HCT116 (cell line): ENCODE measurements around the gene TEAD2. TPM values are rescaled to one million over a fixed set of nuclear protein-coding genes. Genes with fewer than 3 reads are reported as not detected.

ENCODE experiments used
- ATAC-seq: fragments of 200-7000 bp; cut with Tn5 transposase; 2 replicates; pipeline ENCODE4 v1.9.1; 2020; ENCODE audit warnings: mild to moderate bottlenecking, moderate library complexity
- BruUV-seq: library from RNA; stranded (reverse); fragments of 400-500 nt; replicated peaks from 2 replicates; lab custom pipeline; 2021; lab: Mats Ljungman, UMichigan
- CTCF ChIA-PET: fragments of 300-600 bp; sonication (Branson Sonifier 250); formaldehyde crosslinking; loops from one replicate; lab custom pipeline; 2021; ENCODE audit warnings: antibody characterized with exemption; lab: Charles Lee
- POLR2A ChIA-PET: fragments of 300-600, 350-600 bp; sonication (Branson Sonifier 250); formaldehyde crosslinking; loops from one replicate; lab custom pipeline; 2021; ENCODE audit warnings: antibody characterized with exemption; lab: Charles Lee
- RAD21 ChIA-PET, 2 experiments: fragments of 300-600 bp; sonication (Branson Sonifier 250); formaldehyde crosslinking; loops; one replicate each; lab custom pipeline; 2023; ENCODE audit warnings: low total read pairs in 2 of 2; ENCODE audit not compliant: uncharacterized antibody in 2 of 2, unreplicated experiment in 2 of 2, low non-redundant PET in 1 of 2; lab: Charles Lee
- DNase-seq: peaks from one replicate; pipeline ENCODE4 v3.0.0-alpha.2; 2010; ENCODE audit warnings: low read depth, low spot score
- H2AFZ ChIP-seq: fragments of 200-600 bp; shearing (Covaris generic), sonication (generic); 2 replicates; pipeline ENCODE4 v1.6.1; 2017; ENCODE audit warnings: low read depth, mixed run types, mixed read lengths, antibody characterized with exemption, low read length; ENCODE audit not compliant: poor library complexity, severe bottlenecking
- H3K27ac ChIP-seq: 2 replicates; pipeline ENCODE4 v1.5.1; 2012; ENCODE audit warnings: low read depth, low read length
- H3K27me3 ChIP-seq: fragments of 200-600 bp; sonication (generic); 2 replicates; pipeline ENCODE4 v1.6.1; 2016; ENCODE audit warnings: mixed run types, low read length, mixed read lengths; ENCODE audit not compliant: insufficient read depth
- H3K36me3 ChIP-seq, 2 experiments: fragments of 200-500 bp in 1 of 2; fragments of 200-600 bp in 1 of 2; sonication (Bioruptor generic) in 1 of 2; sonication (generic) in 1 of 2; 2 replicates each; pipeline versions ENCODE4 v1.5.1 to v1.6.1; 2014 to 2016; ENCODE audit warnings: low read length in 2 of 2, inconsistent platforms in 1 of 2, mixed read lengths in 1 of 2, mixed run types in 1 of 2; ENCODE audit not compliant: insufficient read depth in 2 of 2, control insufficient read depth in 1 of 2
- H3K4me1 ChIP-seq, 2 experiments: fragments of 200-600 bp in 1 of 2; sonication (generic) in 1 of 2; 2 replicates each; pipeline versions ENCODE4 v1.5.1 to v1.6.1; 2012 to 2017; ENCODE audit warnings: low read length in 2 of 2, inconsistent platforms in 1 of 2, mild to moderate bottlenecking in 1 of 2, mixed read lengths in 1 of 2, mixed run types in 1 of 2, moderate library complexity in 1 of 2; ENCODE audit not compliant: insufficient read depth in 2 of 2, control insufficient read depth in 1 of 2
- H3K4me2 ChIP-seq: fragments of 200-600 bp; sonication (generic); 2 replicates; pipeline ENCODE4 v1.6.1; 2017; ENCODE audit warnings: mixed run types, low read length, mixed read lengths
- H3K4me3 ChIP-seq, 2 experiments: fragments of 200-600 bp in 1 of 2; sonication (generic) in 1 of 2; replicated peaks in 1 of 2; 2 replicates each; pipeline ENCODE4 v1.5.1; 2011 to 2016; ENCODE audit warnings: low read length in 2 of 2, control low read depth in 1 of 2, low read depth in 1 of 2, mild to moderate bottlenecking in 1 of 2, mixed read lengths in 1 of 2, mixed run types in 1 of 2
- H3K79me2 ChIP-seq: fragments of 200-600 bp; sonication (generic); 2 replicates; pipeline ENCODE4 v1.6.1; 2017; ENCODE audit warnings: mild to moderate bottlenecking, mixed run types, low read length, moderate library complexity, mixed read lengths; ENCODE audit not compliant: insufficient read depth
- H3K9ac ChIP-seq: fragments of 200-600 bp; sonication (generic); 2 replicates; pipeline ENCODE4 v1.6.1; 2016; ENCODE audit warnings: low read length, mixed read lengths
- H3K9me2 ChIP-seq: fragments of 200-600 bp; sonication (generic), shearing (Covaris generic); 2 replicates; pipeline ENCODE4 v1.6.1; 2017; ENCODE audit warnings: mixed run types, mild to moderate bottlenecking, moderate library complexity; ENCODE audit not compliant: insufficient read depth
- H3K9me3 ChIP-seq, 2 experiments: fragments of 200-500 bp in 1 of 2; fragments of 200-600 bp in 1 of 2; sonication (Bioruptor generic) in 1 of 2; sonication (generic) in 1 of 2; 2 replicates each; pipeline ENCODE4 v1.6.1; 2014 to 2017; ENCODE audit warnings: low read length in 2 of 2, mixed read lengths in 2 of 2, inconsistent platforms in 1 of 2, low read depth in 1 of 2, mild to moderate bottlenecking in 1 of 2, mixed run types in 1 of 2, moderate library complexity in 1 of 2; ENCODE audit not compliant: control insufficient read depth in 1 of 2, insufficient read depth in 1 of 2
- H4K20me1 ChIP-seq: fragments of 200-600 bp; sonication (generic), shearing (Covaris generic); 2 replicates; pipeline ENCODE4 v1.6.1; 2017; ENCODE audit warnings: mixed run types, mild to moderate bottlenecking, moderate library complexity; ENCODE audit not compliant: insufficient read depth
- ELF1 ChIP-seq: IDR thresholded peaks from 2 replicates; pipeline ENCODE4 v1.6.1; 2012; ENCODE audit warnings: low read depth, borderline replicate concordance
- EZH2 ChIP-seq: fragments of 200-600 bp; sonication (generic); IDR thresholded peaks from 2 replicates; pipeline ENCODE4 v1.6.1; 2017; ENCODE audit warnings: antibody characterized with exemption, mixed run types
- SIN3A ChIP-seq: IDR thresholded peaks from 2 replicates; pipeline ENCODE4 v1.6.1; 2012; ENCODE audit warnings: low read depth
- SP1 ChIP-seq: IDR thresholded peaks from 2 replicates; pipeline ENCODE4 v1.6.1; 2012; ENCODE audit warnings: low read depth
- intact Hi-C: fragments of 100-400 bp; cut with micrococcal nuclease; formaldehyde crosslinking; loops from 2 replicates; pipeline ENCODE4 v1.10.0; 2022
- total RNA-seq: library from RNA; stranded (reverse); gene quantifications from one replicate; pipeline ENCODE4 v1.2.1, GENCODE V29; 2021; ENCODE audit not compliant: unreplicated experiment
- TF ChIP-seq, protein P1 (sequence below): IDR thresholded peaks from 2 replicates; pipeline ENCODE4 v1.6.1; 2012; ENCODE audit warnings: low read depth

Gene TEAD2
- total RNA-seq, 1 experiment from 2014 or later: 31.9 TPM

DNA sequence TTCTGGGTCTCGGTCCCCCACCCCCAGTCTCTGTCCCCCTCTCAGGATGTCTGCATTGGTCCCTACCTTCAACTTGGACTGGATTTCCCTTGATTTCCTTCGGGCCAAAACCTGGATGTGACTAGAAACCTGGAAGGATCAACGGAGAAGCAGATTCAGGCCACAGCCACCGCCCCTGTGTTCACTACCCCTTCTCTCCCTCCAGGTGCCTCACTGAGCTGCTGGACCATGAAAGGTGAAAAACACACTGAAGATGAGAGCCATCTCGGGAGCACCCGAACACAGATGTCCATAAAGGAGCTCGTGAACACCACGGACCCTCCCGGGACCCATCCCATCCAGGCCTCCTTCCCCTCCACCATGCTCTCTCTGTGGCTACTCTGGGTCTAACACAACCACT, 5.0 kb downstream of the TEAD2 start:
- ChIA-PET RAD21 (no interaction called here), POLR2A (no interaction called here), CTCF (no interaction called here)
- no peaks in the 10 kb centered on the region for H3K9me2 ChIP-seq
- BruUV-seq: no TSS peak
- no peaks in the 10 kb centered on the region for H4K20me1 ChIP-seq
- no peaks in the 10 kb centered on the region for H3K27me3 ChIP-seq
- H3K27ac ChIP-seq: no peak overlapping the region; the same call in 1 of the 2 replicates
- no peak overlapping the region for H2AFZ ChIP-seq
- H3K4me1 ChIP-seq: peaks cover 0 to 15% of the 10 kb centered on the region in 2 experiments; a peak in 2 of 4 replicates
- DNase-seq: no peak
- no peak overlapping the region for H3K9ac ChIP-seq
- peaks cover 9 to 20% of the 10 kb centered on the region in 2 experiments for H3K36me3 ChIP-seq
- intact Hi-C loops: no loop called here
- H3K79me2 ChIP-seq: peaks cover 4% of the 10 kb centered on the region; the same call in 1 of the 2 replicates
- H3K4me3 ChIP-seq: no peak overlapping the region
- TF ChIP-seq EZH2 (no peak), SP1 (no peak)
- no peaks in the 10 kb centered on the region for H3K9me3 ChIP-seq
- no peak for ATAC-seq
- no peak overlapping the region for H3K4me2 ChIP-seq

DNA sequence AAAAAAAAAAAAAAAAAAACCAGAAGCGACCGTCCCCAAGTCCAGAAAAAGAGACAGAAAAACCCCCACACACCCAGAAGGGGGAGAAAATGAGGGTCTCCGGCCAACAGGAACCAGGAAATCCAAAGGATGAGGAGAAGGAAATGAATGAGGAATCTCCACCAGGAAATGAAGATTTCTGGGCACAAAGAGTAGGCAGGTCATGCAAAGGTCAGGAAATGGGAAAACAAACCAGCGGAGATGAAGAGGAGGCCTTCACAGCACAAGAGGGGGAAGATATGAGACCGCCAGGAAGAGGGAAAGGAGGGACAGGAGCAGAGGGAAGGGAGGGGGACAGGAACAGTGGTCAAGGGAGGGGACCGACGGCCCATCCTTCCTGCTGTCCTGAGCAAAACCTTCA, 5.8 kb downstream of the TEAD2 start:
- intact Hi-C loops: no loop called here

More for the DNA sequence above, 5.8 kb downstream of the TEAD2 start:
- Histone ChIP-seq H3K27me3 (no peaks in the 10 kb centered on the region), H3K36me3 (peaks cover 9 to 25% of the 10 kb centered on the region in 2 experiments), H3K79me2 (peaks cover 4% of the 10 kb centered on the region; the same call in 1 of the 2 replicates), H3K4me3 (no peak overlapping the region), H3K9me3 (no peaks in the 10 kb centered on the region), H2AFZ (no peak overlapping the region), H3K4me2 (no peak overlapping the region), H3K9ac (no peak overlapping the region), H3K4me1 (peaks cover 0 to 14% of the 10 kb centered on the region in 2 experiments; a peak in 2 of 4 replicates), H3K9me2 (no peaks in the 10 kb centered on the region), H3K27ac (no peak overlapping the region), H4K20me1 (no peaks in the 10 kb centered on the region)
- ChIA-PET POLR2A (no interaction called here), RAD21 (no interaction called here), CTCF (no interaction called here)
- ATAC-seq (no peak), DNase-seq (no peak)
- BruUV-seq: no TSS peak
- TF ChIP-seq SIN3A (no peak), ELF1 (no peak)
- TF ChIP-seq, protein P1, sequence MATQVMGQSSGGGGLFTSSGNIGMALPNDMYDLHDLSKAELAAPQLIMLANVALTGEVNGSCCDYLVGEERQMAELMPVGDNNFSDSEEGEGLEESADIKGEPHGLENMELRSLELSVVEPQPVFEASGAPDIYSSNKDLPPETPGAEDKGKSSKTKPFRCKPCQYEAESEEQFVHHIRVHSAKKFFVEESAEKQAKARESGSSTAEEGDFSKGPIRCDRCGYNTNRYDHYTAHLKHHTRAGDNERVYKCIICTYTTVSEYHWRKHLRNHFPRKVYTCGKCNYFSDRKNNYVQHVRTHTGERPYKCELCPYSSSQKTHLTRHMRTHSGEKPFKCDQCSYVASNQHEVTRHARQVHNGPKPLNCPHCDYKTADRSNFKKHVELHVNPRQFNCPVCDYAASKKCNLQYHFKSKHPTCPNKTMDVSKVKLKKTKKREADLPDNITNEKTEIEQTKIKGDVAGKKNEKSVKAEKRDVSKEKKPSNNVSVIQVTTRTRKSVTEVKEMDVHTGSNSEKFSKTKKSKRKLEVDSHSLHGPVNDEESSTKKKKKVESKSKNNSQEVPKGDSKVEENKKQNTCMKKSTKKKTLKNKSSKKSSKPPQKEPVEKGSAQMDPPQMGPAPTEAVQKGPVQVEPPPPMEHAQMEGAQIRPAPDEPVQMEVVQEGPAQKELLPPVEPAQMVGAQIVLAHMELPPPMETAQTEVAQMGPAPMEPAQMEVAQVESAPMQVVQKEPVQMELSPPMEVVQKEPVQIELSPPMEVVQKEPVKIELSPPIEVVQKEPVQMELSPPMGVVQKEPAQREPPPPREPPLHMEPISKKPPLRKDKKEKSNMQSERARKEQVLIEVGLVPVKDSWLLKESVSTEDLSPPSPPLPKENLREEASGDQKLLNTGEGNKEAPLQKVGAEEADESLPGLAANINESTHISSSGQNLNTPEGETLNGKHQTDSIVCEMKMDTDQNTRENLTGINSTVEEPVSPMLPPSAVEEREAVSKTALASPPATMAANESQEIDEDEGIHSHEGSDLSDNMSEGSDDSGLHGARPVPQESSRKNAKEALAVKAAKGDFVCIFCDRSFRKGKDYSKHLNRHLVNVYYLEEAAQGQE: no peak
